Caco-2 (cell line): ENCODE results near the gene CYB5A. TPM values are rescaled to one million over a fixed set of nuclear protein-coding genes. Genes with fewer than 3 reads are reported as not detected.

Experiments
- BruUV-seq: library from RNA; stranded (reverse); fragments of 400-500 nt; replicated peaks from 2 replicates; lab custom pipeline; 2021; lab: Mats Ljungman, UMichigan
- CTCF ChIA-PET: fragments of 300-600 bp; sonication (Branson Sonifier 250); formaldehyde crosslinking; loops from one replicate; lab custom pipeline; 2022; ENCODE audit warnings: antibody characterized with exemption; lab: Charles Lee
- POLR2A ChIA-PET: fragments of 300-600 bp; sonication (Branson Sonifier 250); formaldehyde crosslinking; loops from one replicate; lab custom pipeline; 2022; ENCODE audit warnings: antibody characterized with exemption; lab: Charles Lee
- DNase-seq, 2 experiments: peaks; one replicate each; pipeline versions ENCODE4 v3.0.0 to v3.0.0-alpha.2; 2020 to 2022
- H3K27me3 ChIP-seq: replicated peaks from 2 replicates; pipeline ENCODE4 v1.6.0; 2011; ENCODE audit warnings: low read length; ENCODE audit not compliant: control insufficient read depth, insufficient read depth
- H3K36me3 ChIP-seq: 2 replicates; pipeline ENCODE4 v1.5.1; 2011; ENCODE audit warnings: low read length; ENCODE audit not compliant: control insufficient read depth, insufficient read depth
- H3K4me1 ChIP-seq: fragments of 250-450 bp; sonication (Bioruptor Pico); 2 replicates; pipeline ENCODE4 v1.5.1; 2020; ENCODE audit warnings: mild to moderate bottlenecking
- H3K4me3 ChIP-seq: 2 replicates; pipeline ENCODE4 v1.5.1; 2011; ENCODE audit warnings: low read depth, mild to moderate bottlenecking, control low read depth, low read length
- H3K9me3 ChIP-seq: fragments of 250-450 bp; sonication (Bioruptor Pico); 2 replicates; pipeline ENCODE4 v1.5.1; 2020; ENCODE audit warnings: mild to moderate bottlenecking, moderate library complexity
- H3K27ac Mint-ChIP-seq: one replicate; pipeline ENCODE4 v1.8.0; 2022; ENCODE audit warnings: mixed read lengths; ENCODE audit not compliant: unreplicated experiment
- H3K27me3 Mint-ChIP-seq: one replicate; pipeline ENCODE4 v1.8.0; 2022; ENCODE audit warnings: mixed read lengths; ENCODE audit not compliant: insufficient read depth, unreplicated experiment
- H3K36me3 Mint-ChIP-seq: one replicate; pipeline ENCODE4 v1.8.0; 2022; ENCODE audit warnings: mild to moderate bottlenecking, mixed read lengths; ENCODE audit not compliant: insufficient read depth, unreplicated experiment
- H3K4me1 Mint-ChIP-seq: one replicate; pipeline ENCODE4 v1.8.0; 2022; ENCODE audit warnings: low read depth, mixed read lengths; ENCODE audit not compliant: unreplicated experiment
- H3K4me3 Mint-ChIP-seq: one replicate; pipeline ENCODE4 v1.8.0; 2022; ENCODE audit warnings: mild to moderate bottlenecking, moderate library complexity, mixed read lengths; ENCODE audit not compliant: unreplicated experiment
- H3K9me3 Mint-ChIP-seq: one replicate; pipeline ENCODE4 v1.8.0; 2022; ENCODE audit warnings: mixed read lengths; ENCODE audit not compliant: unreplicated experiment
- CTCF ChIP-seq, 2 experiments: fragments of 200-600 bp in 1 of 2; IDR thresholded peaks; 1 replicate in 1 of 2; 2 replicates in 1 of 2; pipeline versions ENCODE4 v1.5.1 to v1.8.0; 2011 to 2022; ENCODE audit warnings: antibody characterized with exemption in 1 of 2, control low read depth in 1 of 2, inconsistent platforms in 1 of 2, low read depth in 1 of 2, low read length in 1 of 2, mild to moderate bottlenecking in 1 of 2, moderate library complexity in 1 of 2; ENCODE audit not compliant: insufficient read depth in 1 of 2, severe bottlenecking in 1 of 2, unreplicated experiment in 1 of 2
- intact Hi-C: fragments of 100-400 bp; cut with micrococcal nuclease; formaldehyde crosslinking; loops from one replicate; pipeline ENCODE4 v1.10.0; 2022; ENCODE audit not compliant: unreplicated experiment
- total RNA-seq: library from RNA; stranded (reverse); gene quantifications from 2 replicates; pipeline ENCODE4 v1.2.3, GENCODE V29; 2022

CYB5A gene
- total RNA-seq, 1 experiment from 2014 or later: 103 TPM

- POLR2A ChIA-PET: no interaction called here
- Histone ChIP-seq H3K4me3 (no peak overlapping the region), H3K4me1 (0 out of 2 replicates have a peak, but pooled peaks cover 5% of the 10 kb centered on the region), H3K36me3 (no peaks in the 10 kb centered on the region; the same call in 1 of the 2 replicates), H3K27me3 (no peaks in the 10 kb centered on the region), H3K9me3 (no peaks in the 10 kb centered on the region)
- H3K36me3 Mint-ChIP-seq: peaks cover 18% of the 10 kb centered on the region
- H3K9me3 Mint-ChIP-seq: no peaks in the 10 kb centered on the region
- no peaks in the 10 kb centered on the region for H3K27me3 Mint-ChIP-seq
- CTCF ChIA-PET: no interaction called here
- DNase-seq: no peak
- intact Hi-C loops: no loop called here
- BruUV-seq: no TSS peak
- no peak for TF ChIP-seq CTCF (IDR thresholded peaks at IDR 0.05; ENCODE audit: insufficient read depth in 1 of 2, low read depth in 1 of 2, low read length in 1 of 2, severe bottlenecking in 1 of 2, unreplicated experiment in 1 of 2)
- no peak overlapping the region for H3K27ac Mint-ChIP-seq
- no peak overlapping the region for H3K4me3 Mint-ChIP-seq
- H3K4me1 Mint-ChIP-seq: peaks cover 10% of the 10 kb centered on the region
Measured at GRCh38 chr18:74289137-74289536, 2.6 kb downstream of the CYB5A start.

- H3K36me3 ChIP-seq: no peaks in the 10 kb centered on the region; the same call in 1 of the 2 replicates
- no peaks in the 10 kb centered on the region for H3K9me3 Mint-ChIP-seq
- peak overlapping the region; percentile 25 for H3K27ac Mint-ChIP-seq
- no peak overlapping the region for H3K4me3 ChIP-seq
- H3K4me1 Mint-ChIP-seq: peaks cover 10% of the 10 kb centered on the region
- TF ChIP-seq CTCF (IDR thresholded peaks at IDR 0.05; ENCODE audit: insufficient read depth in 1 of 2, low read depth in 1 of 2, low read length in 1 of 2, severe bottlenecking in 1 of 2, unreplicated experiment in 1 of 2): no peak
- BruUV-seq: TSS peak; percentile 7
- intact Hi-C loops: no loop called here
- no peak for DNase-seq
- ChIA-PET CTCF (no interaction called here), POLR2A (no interaction called here)
- peaks cover 18% of the 10 kb centered on the region for H3K36me3 Mint-ChIP-seq
- peaks cover 7% of the 10 kb centered on the region; the same call in 1 of the 2 replicates for H3K4me1 ChIP-seq
- H3K9me3 ChIP-seq: no peaks in the 10 kb centered on the region
- H3K27me3 ChIP-seq: no peaks in the 10 kb centered on the region
- H3K27me3 Mint-ChIP-seq: no peaks in the 10 kb centered on the region
- H3K4me3 Mint-ChIP-seq: no peak overlapping the region
Measured at GRCh38 chr18:74288730-74289129, 3.0 kb downstream of the CYB5A start.

- ChIA-PET POLR2A (no interaction called here), CTCF (no interaction called here)
- no peak for TF ChIP-seq CTCF (IDR thresholded peaks at IDR 0.05; ENCODE audit: insufficient read depth in 1 of 2, low read depth in 1 of 2, low read length in 1 of 2, severe bottlenecking in 1 of 2, unreplicated experiment in 1 of 2)
- no TSS peak for BruUV-seq
- H3K4me1 Mint-ChIP-seq: peaks cover 15% of the 10 kb centered on the region
- H3K4me3 Mint-ChIP-seq: no peak overlapping the region
- H3K9me3 Mint-ChIP-seq: no peaks in the 10 kb centered on the region
- H3K27me3 ChIP-seq: no peaks in the 10 kb centered on the region
- H3K4me1 ChIP-seq: peaks cover 13% of the 10 kb centered on the region
- H3K9me3 ChIP-seq: no peaks in the 10 kb centered on the region
- H3K27ac Mint-ChIP-seq: peak overlapping the region; percentile 25
- no peak overlapping the region for H3K4me3 ChIP-seq
- no peaks in the 10 kb centered on the region; the same call in 1 of the 2 replicates for H3K36me3 ChIP-seq
- intact Hi-C loops: no loop called here
- no peaks in the 10 kb centered on the region for H3K27me3 Mint-ChIP-seq
- H3K36me3 Mint-ChIP-seq: peaks cover 18% of the 10 kb centered on the region
- no peak for DNase-seq
Measured at GRCh38 chr18:74288041-74288440, 3.7 kb downstream of the CYB5A start.
